HG03060 (cell line): ENCODE data around the gene IQCC.
"Not testable (repeated sequence)": the region's sequence is repeated elsewhere in the genome, so short reads cannot be mapped to it uniquely, and the experiment has no call there.

Experiments used
- ATAC-seq: cut with Tn5 transposase; IDR thresholded peaks from one replicate; pipeline ENCODE4 v1.9.1; 2021; ENCODE audit warnings: low read depth, moderate number of reproducible peaks; ENCODE audit not compliant: unreplicated experiment

IQCC gene

GRCh38 chr1:32205401-32206370, at the start of gene IQCC:
TSS of gene IQCC (plus strand) at chr1:32205671. CDS start at chr1:32205682, 11 bp downstream.
- ATAC-seq = no peak

GRCh38 chr1:32159189-32159588, 46.3 kb upstream of the IQCC start:
- no peak for ATAC-seq

- ATAC-seq = no peak
Observed at GRCh38 chr1:32163405-32163804, 42.1 kb upstream of the IQCC start.

GRCh38 chr1:32165633-32166032, 39.8 kb upstream of the IQCC start:
- ATAC-seq = not testable (repeated sequence)

- no peak for ATAC-seq
Observed at GRCh38 chr1:32170991-32171390, 34.5 kb upstream of the IQCC start.

- ATAC-seq = no peak
Observed at GRCh38 chr1:32172621-32173245, 32.7 kb upstream of the IQCC start.

- ATAC-seq = no peak
Observed at GRCh38 chr1:32178380-32179192, 26.9 kb upstream of the IQCC start.

GRCh38 chr1:32179193-32179442, 26.4 kb upstream of the IQCC start:
- ATAC-seq = no peak

- ATAC-seq = peak; percentile 68
Observed at GRCh38 chr1:32179443-32180185, 25.9 kb upstream of the IQCC start, which contains the start of gene TXLNA. TSS of gene TXLNA (plus strand) at chr1:32179675. CDS start at chr1:32180346, 671 bp downstream.

- no peak for ATAC-seq
Observed at GRCh38 chr1:32180186-32181060, 25.0 kb upstream of the IQCC start.

GRCh38 chr1:32181065-32181464, 24.4 kb upstream of the IQCC start:
- ATAC-seq = no peak

GRCh38 chr1:32181563-32181962, 23.9 kb upstream of the IQCC start:
- ATAC-seq = no peak

- no peak for ATAC-seq
Observed at GRCh38 chr1:32182060-32182459, 23.4 kb upstream of the IQCC start.

- ATAC-seq = no peak
Observed at GRCh38 chr1:32184650-32185049, 20.8 kb upstream of the IQCC start.

GRCh38 chr1:32186077-32186476, 19.4 kb upstream of the IQCC start:
- no peak for ATAC-seq

GRCh38 chr1:32186491-32186890, 19.0 kb upstream of the IQCC start:
- no peak for ATAC-seq

GRCh38 chr1:32187850-32188249, 17.6 kb upstream of the IQCC start:
- ATAC-seq = no peak

- no peak for ATAC-seq
Observed at GRCh38 chr1:32192220-32192948, 13.1 kb upstream of the IQCC start.

- no peak for ATAC-seq
Observed at GRCh38 chr1:32194984-32195383, 10.5 kb upstream of the IQCC start.
